HFFc6 (cell line): Measurements from ENCODE around the gene SLAMF7. TPM values are rescaled to one million over a fixed set of nuclear protein-coding genes. Genes with fewer than 3 reads are reported as not detected.

Experiments used
- DNase-seq: peaks from one replicate; pipeline ENCODE4 v3.0.0-alpha.2; 2018
- H3K27ac Mint-ChIP-seq: 2 replicates; pipeline ENCODE4 v1.8.0; 2020; ENCODE audit warnings: mild to moderate bottlenecking, mixed read lengths
- H3K27me3 Mint-ChIP-seq: 2 replicates; pipeline ENCODE4 v1.8.0; 2021; ENCODE audit warnings: mild to moderate bottlenecking, moderate library complexity, mixed read lengths; ENCODE audit not compliant: insufficient read depth
- H3K36me3 Mint-ChIP-seq: 2 replicates; pipeline ENCODE4 v1.8.0; 2021; ENCODE audit warnings: low read depth, mixed read lengths
- H3K4me1 Mint-ChIP-seq: 2 replicates; pipeline ENCODE4 v1.8.0; 2020; ENCODE audit warnings: low read depth, mixed read lengths
- H3K4me3 Mint-ChIP-seq: 2 replicates; pipeline ENCODE4 v1.8.0; 2020; ENCODE audit warnings: mild to moderate bottlenecking, moderate library complexity, mixed read lengths
- H3K9me3 Mint-ChIP-seq: 2 replicates; pipeline ENCODE4 v1.8.0; 2020; ENCODE audit warnings: mild to moderate bottlenecking, mixed read lengths
- CTCF ChIP-seq: fragments of 200-600 bp; sonication (generic); IDR thresholded peaks from 2 replicates; pipeline ENCODE4 v1.5.0; 2021; ENCODE audit warnings: antibody characterized with exemption, mild to moderate bottlenecking
- total RNA-seq, 6 experiments: library from RNA; stranded (reverse); fragmentation: NEBNext Ultra II Directional; extraction: Animal tissue kit (Norgen Biotek cat#: 25700); gene quantifications; 2 replicates in 1 of 6; 3 replicates in 5 of 6; pipeline ENCODE4 v1.2.3, GENCODE V29; 2021

SLAMF7 gene
- total RNA-seq, 6 experiments from 2014 or later: not detected

GRCh38 chr1:160759740-160760139, 20.7 kb downstream of the SLAMF7 start:
- H3K4me1 Mint-ChIP-seq: no peaks in the 10 kb centered on the region
- no peak overlapping the region for H3K4me3 Mint-ChIP-seq
- no peak for DNase-seq
- peaks cover 2% of the 10 kb centered on the region for H3K27me3 Mint-ChIP-seq
- no peak for TF ChIP-seq CTCF
- H3K9me3 Mint-ChIP-seq: no peaks in the 10 kb centered on the region
- H3K27ac Mint-ChIP-seq: no peak overlapping the region
- no peaks in the 10 kb centered on the region for H3K36me3 Mint-ChIP-seq

- H3K9me3 Mint-ChIP-seq: no peaks in the 10 kb centered on the region
- H3K27ac Mint-ChIP-seq: no peak overlapping the region
- no peak for TF ChIP-seq CTCF
- H3K36me3 Mint-ChIP-seq: no peaks in the 10 kb centered on the region
- no peak for DNase-seq
- no peaks in the 10 kb centered on the region for H3K4me1 Mint-ChIP-seq
- no peak overlapping the region for H3K4me3 Mint-ChIP-seq
- H3K27me3 Mint-ChIP-seq: peaks cover 2% of the 10 kb centered on the region
Observed at GRCh38 chr1:160761046-160761445, 22.0 kb downstream of the SLAMF7 start.

GRCh38 chr1:160761886-160762285, 22.8 kb downstream of the SLAMF7 start:
- Mint-ChIP-seq H3K27ac (no peak overlapping the region), H3K9me3 (no peaks in the 10 kb centered on the region), H3K4me1 (no peaks in the 10 kb centered on the region; the same call in 1 of the 2 replicates), H3K27me3 (peaks cover 2% of the 10 kb centered on the region), H3K36me3 (no peaks in the 10 kb centered on the region), H3K4me3 (no peak overlapping the region)
- no peak for DNase-seq
- TF ChIP-seq CTCF: no peak

GRCh38 chr1:160763993-160764392, 24.9 kb downstream of the SLAMF7 start:
- no peak overlapping the region for H3K27ac Mint-ChIP-seq
- no peak for DNase-seq
- H3K4me1 Mint-ChIP-seq: peaks cover 9% of the 10 kb centered on the region; the same call in 1 of the 2 replicates
- no peaks in the 10 kb centered on the region for H3K36me3 Mint-ChIP-seq
- H3K4me3 Mint-ChIP-seq: no peak overlapping the region
- H3K9me3 Mint-ChIP-seq: no peaks in the 10 kb centered on the region
- TF ChIP-seq CTCF: no peak
- H3K27me3 Mint-ChIP-seq: peaks cover 2% of the 10 kb centered on the region

- Mint-ChIP-seq H3K27me3 (peaks cover 2% of the 10 kb centered on the region), H3K27ac (peak overlapping the region; percentile 64), H3K9me3 (no peaks in the 10 kb centered on the region), H3K4me1 (peaks cover 9% of the 10 kb centered on the region; the same call in 1 of the 2 replicates), H3K36me3 (no peaks in the 10 kb centered on the region), H3K4me3 (peak overlapping the region; percentile 73)
- DNase-seq: peak; percentile 9
- no peak for TF ChIP-seq CTCF
Observed at GRCh38 chr1:160767395-160768294, 28.6 kb downstream of the SLAMF7 start.
